OCI-LY3 (cell line): ENCODE results near the gene CCL26.

ENCODE experiments used
- EZH2phosphoT487 ChIP-seq: fragments of 200-600 bp; shearing (Covaris generic); IDR thresholded peaks from 2 replicates; pipeline ENCODE4 v1.6.1; 2018; ENCODE audit warnings: antibody characterized with exemption, mixed run types, low read depth
- TF ChIP-seq, protein P1 (sequence below): fragments of 200-600, 300-600 bp; sonication (generic); IDR thresholded peaks from 2 replicates; pipeline ENCODE4 v1.5.1; 2014; ENCODE audit warnings: antibody characterized with exemption, low read length, low read depth

DNA sequence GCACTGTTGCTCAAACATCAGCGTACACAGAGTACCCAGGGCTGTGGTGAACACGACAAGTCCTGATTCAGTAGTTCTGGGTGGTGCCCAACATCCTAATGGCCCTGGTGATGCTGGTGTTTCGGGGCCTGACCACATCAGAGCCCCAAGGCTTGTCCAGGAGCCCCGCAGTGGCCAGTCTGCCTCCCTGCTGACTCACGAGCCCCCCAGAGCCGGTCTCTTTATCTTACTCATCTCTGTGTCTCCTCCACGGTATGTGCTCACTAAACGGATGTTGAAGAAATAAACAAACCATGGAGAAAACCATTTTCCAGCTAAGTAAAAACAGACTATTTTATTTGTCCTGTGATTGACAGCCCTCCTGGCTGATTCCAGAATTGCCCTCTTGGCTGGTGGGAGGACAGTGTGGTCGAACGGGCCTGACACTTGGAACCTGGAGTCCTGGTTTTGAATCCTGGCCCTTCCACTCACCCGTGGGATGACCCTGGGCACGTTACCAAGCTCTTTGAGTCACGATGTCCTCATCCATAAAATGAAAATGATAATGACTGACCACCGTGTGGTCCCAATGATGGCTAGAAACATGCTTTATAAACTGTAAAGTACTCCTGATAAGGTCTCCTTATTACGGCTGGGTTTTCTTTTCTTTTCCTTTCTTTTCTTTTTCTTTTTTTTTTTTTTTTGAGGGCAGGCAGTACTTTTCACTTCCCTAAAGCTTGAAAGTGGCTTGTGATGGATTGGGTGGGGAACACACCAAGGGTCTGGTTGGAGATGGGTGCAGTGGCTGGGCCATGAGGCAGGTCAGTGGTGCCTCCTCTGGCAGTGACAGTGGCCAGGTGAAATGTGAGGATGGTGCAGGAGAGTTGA, 39.0 kb downstream of the CCL26 start:
- TF ChIP-seq, protein P1, sequence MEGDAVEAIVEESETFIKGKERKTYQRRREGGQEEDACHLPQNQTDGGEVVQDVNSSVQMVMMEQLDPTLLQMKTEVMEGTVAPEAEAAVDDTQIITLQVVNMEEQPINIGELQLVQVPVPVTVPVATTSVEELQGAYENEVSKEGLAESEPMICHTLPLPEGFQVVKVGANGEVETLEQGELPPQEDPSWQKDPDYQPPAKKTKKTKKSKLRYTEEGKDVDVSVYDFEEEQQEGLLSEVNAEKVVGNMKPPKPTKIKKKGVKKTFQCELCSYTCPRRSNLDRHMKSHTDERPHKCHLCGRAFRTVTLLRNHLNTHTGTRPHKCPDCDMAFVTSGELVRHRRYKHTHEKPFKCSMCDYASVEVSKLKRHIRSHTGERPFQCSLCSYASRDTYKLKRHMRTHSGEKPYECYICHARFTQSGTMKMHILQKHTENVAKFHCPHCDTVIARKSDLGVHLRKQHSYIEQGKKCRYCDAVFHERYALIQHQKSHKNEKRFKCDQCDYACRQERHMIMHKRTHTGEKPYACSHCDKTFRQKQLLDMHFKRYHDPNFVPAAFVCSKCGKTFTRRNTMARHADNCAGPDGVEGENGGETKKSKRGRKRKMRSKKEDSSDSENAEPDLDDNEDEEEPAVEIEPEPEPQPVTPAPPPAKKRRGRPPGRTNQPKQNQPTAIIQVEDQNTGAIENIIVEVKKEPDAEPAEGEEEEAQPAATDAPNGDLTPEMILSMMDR: no peak
- no peak for TF ChIP-seq EZH2phosphoT487
